SK-N-SH (cell line): Measurements from ENCODE around the gene PLXNA4. TPM values are rescaled to one million over a fixed set of nuclear protein-coding genes. Genes with fewer than 3 reads are reported as not detected.

ENCODE experiments used
- CTCF ChIA-PET: fragments of 300-600, 350-600 bp; formaldehyde crosslinking; extraction: SDS; loops from one replicate; lab custom pipeline; 2021; lab: Yijun Ruan, JAX
- POLR2A ChIA-PET: fragments of 350-600 bp; sonication (Branson Sonifier 250); formaldehyde crosslinking; extraction: SDS; loops from one replicate; lab custom pipeline; 2020; ENCODE audit warnings: antibody characterized with exemption, inconsistent platforms; lab: Yijun Ruan, JAX
- DNase-seq: peaks from one replicate; pipeline ENCODE4 v3.0.0; 2012
- H2AFZ ChIP-seq: fragments of 200-600 bp; sonication (generic); 2 replicates; pipeline ENCODE4 v1.8.1; 2016; ENCODE audit warnings: antibody characterized with exemption, mild to moderate bottlenecking, low read depth
- H3F3A ChIP-seq: fragments of 200-600 bp; sonication (generic); replicated peaks from 2 replicates; pipeline ENCODE3; 2016; ENCODE audit warnings: antibody characterized with exemption, mild to moderate bottlenecking; ENCODE audit not compliant: insufficient read depth
- H3K27ac ChIP-seq, 2 experiments: fragments of 200-500 bp in 1 of 2; fragments of 200-600 bp in 1 of 2; sonication (Bioruptor generic) in 1 of 2; sonication (generic), shearing (Covaris generic) in 1 of 2; 2 replicates each; pipeline versions ENCODE4 v1.5.1 to v1.6.1; 2014 to 2016; ENCODE audit warnings: low read depth in 2 of 2, inconsistent platforms in 1 of 2, low read length in 1 of 2, mild to moderate bottlenecking in 1 of 2, mixed read lengths in 1 of 2
- H3K27me3 ChIP-seq: fragments of 200-600 bp; sonication (generic), shearing (Covaris generic); 2 replicates; pipeline ENCODE4 v1.6.1; 2016; ENCODE audit warnings: mixed run types; ENCODE audit not compliant: insufficient read depth
- H3K36me3 ChIP-seq, 2 experiments: fragments of 200-500 bp in 1 of 2; fragments of 200-600 bp in 1 of 2; sonication (Bioruptor generic) in 1 of 2; sonication (generic) in 1 of 2; replicated peaks in 1 of 2; 2 replicates each; pipeline versions ENCODE3 to v1.5.1; 2014 to 2016; ENCODE audit warnings: low read length in 1 of 2, mild to moderate bottlenecking in 1 of 2; ENCODE audit not compliant: insufficient read depth in 2 of 2, control insufficient read depth in 1 of 2
- H3K4me1 ChIP-seq, 2 experiments: fragments of 200-500 bp in 1 of 2; fragments of 200-600 bp in 1 of 2; sonication (Bioruptor generic) in 1 of 2; sonication (generic), shearing (Covaris generic) in 1 of 2; 2 replicates each; pipeline versions ENCODE4 v1.5.1 to v1.6.1; 2014 to 2016; ENCODE audit warnings: low read depth in 1 of 2, low read length in 1 of 2, mixed run types in 1 of 2; ENCODE audit not compliant: insufficient read depth in 2 of 2, control insufficient read depth in 1 of 2
- H3K4me2 ChIP-seq: fragments of 200-600 bp; sonication (generic), shearing (Covaris generic); 2 replicates; pipeline ENCODE4 v1.6.1; 2017; ENCODE audit warnings: mixed run types
- H3K4me3 ChIP-seq, 2 experiments: fragments of 200-500 bp in 1 of 2; fragments of 200-600 bp in 1 of 2; sonication (Bioruptor generic) in 1 of 2; sonication (generic), shearing (Covaris generic) in 1 of 2; 2 replicates each; pipeline versions ENCODE4 v1.5.1 to v1.8.1; 2014 to 2016; ENCODE audit warnings: low read depth in 2 of 2, inconsistent platforms in 1 of 2, low read length in 1 of 2, mild to moderate bottlenecking in 1 of 2, mixed read lengths in 1 of 2, moderate library complexity in 1 of 2
- H3K79me2 ChIP-seq: fragments of 200-600 bp; sonication (generic); 2 replicates; pipeline ENCODE4 v1.8.1; 2017; ENCODE audit warnings: mild to moderate bottlenecking; ENCODE audit not compliant: insufficient read depth
- H3K9ac ChIP-seq: fragments of 200-600 bp; sonication (generic); 2 replicates; pipeline ENCODE4 v1.6.1; 2017; ENCODE audit warnings: mixed run types
- H3K9me2 ChIP-seq: fragments of 200-600 bp; sonication (generic); 2 replicates; pipeline ENCODE4 v1.6.1; 2017; ENCODE audit warnings: mixed run types
- H3K9me3 ChIP-seq: fragments of 200-600 bp; sonication (generic); 2 replicates; pipeline ENCODE4 v1.6.1; 2017; ENCODE audit warnings: mixed run types, mild to moderate bottlenecking, moderate library complexity
- H4K20me1 ChIP-seq: fragments of 200-600 bp; sonication (generic); 2 replicates; pipeline ENCODE4 v1.6.1; 2017; ENCODE audit warnings: mild to moderate bottlenecking, mixed run types; ENCODE audit not compliant: insufficient read depth
- CHD2 ChIP-seq: fragments of 150-350 bp; IDR thresholded peaks from 2 replicates; pipeline ENCODE4 v1.6.1; 2018; ENCODE audit warnings: low read length; ENCODE audit not compliant: partially characterized antibody
- GATA2 ChIP-seq: sonication (generic); formaldehyde crosslinking; IDR thresholded peaks from 2 replicates; pipeline ENCODE4 v1.5.0; 2020; ENCODE audit warnings: mild to moderate bottlenecking, missing genetic modification reagents
- IRF3 ChIP-seq: fragments of 150-350 bp; IDR thresholded peaks from 2 replicates; pipeline ENCODE4 v1.6.1; 2016; ENCODE audit warnings: mild to moderate bottlenecking, low read depth, low read length
- MAX ChIP-seq: IDR thresholded peaks from 2 replicates; pipeline ENCODE4 v1.4.0; 2012; ENCODE audit warnings: low read depth
- MEF2A ChIP-seq: IDR thresholded peaks from 2 replicates; pipeline ENCODE4 v1.4.0; 2012; ENCODE audit warnings: low read depth, borderline replicate concordance
- MXI1 ChIP-seq: IDR thresholded peaks from 2 replicates; pipeline ENCODE4 v1.6.1; 2012; ENCODE audit warnings: mild to moderate bottlenecking, low read depth, low read length, improper control_type of control experiment
- NFIC ChIP-seq: IDR thresholded peaks from 2 replicates; pipeline ENCODE4 v1.4.0; 2012; ENCODE audit warnings: borderline replicate concordance
- RAD21 ChIP-seq: IDR thresholded peaks from 2 replicates; pipeline ENCODE4 v1.6.1; 2012; ENCODE audit warnings: mild to moderate bottlenecking, low read length
- RCOR1 ChIP-seq: fragments of 150-350 bp; IDR thresholded peaks from 2 replicates; pipeline ENCODE4 v1.6.1; 2017; ENCODE audit warnings: antibody characterized with exemption, low read length
- REST ChIP-seq: IDR thresholded peaks from 2 replicates; pipeline ENCODE4 v1.6.1; 2012; ENCODE audit warnings: mild to moderate bottlenecking, low read depth, low read length, moderate library complexity
- RFX5 ChIP-seq: IDR thresholded peaks from 2 replicates; pipeline ENCODE4 v1.6.1; 2012; ENCODE audit warnings: mild to moderate bottlenecking, improper control_type of control experiment, low read length
- SMC3 ChIP-seq: IDR thresholded peaks from 2 replicates; pipeline ENCODE4 v1.6.1; 2012; ENCODE audit warnings: low read depth, low read length, improper control_type of control experiment
- TAF1 ChIP-seq: IDR thresholded peaks from 2 replicates; pipeline ENCODE4 v1.6.1; 2012; ENCODE audit warnings: low read depth, mild to moderate bottlenecking, low read length, moderate library complexity, borderline replicate concordance
- TEAD4 ChIP-seq: IDR thresholded peaks from 2 replicates; pipeline ENCODE4 v1.4.0; 2012; ENCODE audit warnings: mild to moderate bottlenecking, borderline replicate concordance; ENCODE audit not compliant: insufficient read depth
- YY1 ChIP-seq: IDR thresholded peaks from 2 replicates; pipeline ENCODE4 v1.4.0; 2012; ENCODE audit warnings: low read depth, mild to moderate bottlenecking
- WGBS: methylation state at CpG from one replicate; pipeline ENCODE4 v1.1.6; 2017; ENCODE audit warnings: low lambda C conversion rate; 5-methylcytosine and 5-hydroxymethylcytosine counted together
- polyA plus RNA-seq, 3 experiments: library from polyadenylated mRNA; depleted of rRNA; stranded (reverse); fragments of >200 nt; gene quantifications; 2 replicates each; pipeline ENCODE4 v1.2.3, GENCODE V29; 2012

The PLXNA4 gene
- polyA plus RNA-seq, 1 of the 3 experiments (the other 2 are of a cell fraction) = 2.4 TPM

- peak; percentile 80 for TF ChIP-seq CHD2
- TF ChIP-seq TAF1 = no peak
- no peak for TF ChIP-seq YY1
- TF ChIP-seq RFX5 = no peak
- peak; percentile 88 for TF ChIP-seq GATA2 (CRISPR knock-in tag)
- TF ChIP-seq IRF3 = no peak
- TF ChIP-seq MEF2A = no peak
- TF ChIP-seq SMC3 = 0 out of 2 replicates have a peak, but pooled peaks have one; percentile 6
- TF ChIP-seq TEAD4 = no peak
Observed at GRCh38 chr7:132456418-132456817, 119.9 kb downstream of the PLXNA4 start (continued).

- TF ChIP-seq SMC3 (no peak), NFIC (no peak), MAX (no peak), RAD21 (no peak), CHD2 (no peak), REST (no peak), MXI1 (no peak), RCOR1 (no peak)
- DNase-seq = no peak
- CTCF ChIA-PET = interaction anchor here (0.9 to 2.2 kb wide), 6 partner anchors 12 to 137 kb away, joined by 3 to 7 read pairs (median 3); no protein-coding TSS in a partner anchor
- no peaks in the 10 kb centered on the region for H3K36me3 ChIP-seq
- H3K4me1 ChIP-seq = peaks cover 0 to 26% of the 10 kb centered on the region in 2 experiments; a peak in 2 of 4 replicates
- 74% methylated on average over 9 of the region's 9 CpGs for WGBS
- H3K9me3 ChIP-seq = no peaks in the 10 kb centered on the region
- H3K4me2 ChIP-seq = no peak overlapping the region
- no peaks in the 10 kb centered on the region for H3K79me2 ChIP-seq
- no peaks in the 10 kb centered on the region for H4K20me1 ChIP-seq
- H3K9ac ChIP-seq = no peak overlapping the region
- POLR2A ChIA-PET = no interaction called here
- no peak overlapping the region for H3K4me3 ChIP-seq
- H3K27ac ChIP-seq = peak overlapping the region in 1 of 2 experiments; percentile 26; a peak in 1 of 4 replicates
- no peaks in the 10 kb centered on the region for H3F3A ChIP-seq
- H3K9me2 ChIP-seq = no peaks in the 10 kb centered on the region
- no peak overlapping the region for H2AFZ ChIP-seq
- no peaks in the 10 kb centered on the region for H3K27me3 ChIP-seq
Observed at GRCh38 chr7:132455378-132455777, 120.9 kb downstream of the PLXNA4 start.
